22Rv1 (cell line): ENCODE data around the gene NIN.

Experiments
- ZFX ChIP-seq: fragments of 450-650 bp; IDR thresholded peaks from 2 replicates; pipeline ENCODE4 v1.6.1; 2017; ENCODE audit warnings: antibody characterized with exemption, borderline replicate concordance
- TF ChIP-seq, protein P1 (sequence below): fragments of 450-650 bp; IDR thresholded peaks from 2 replicates; pipeline ENCODE4 v1.5.1; 2017; ENCODE audit warnings: mild to moderate bottlenecking

DNA sequence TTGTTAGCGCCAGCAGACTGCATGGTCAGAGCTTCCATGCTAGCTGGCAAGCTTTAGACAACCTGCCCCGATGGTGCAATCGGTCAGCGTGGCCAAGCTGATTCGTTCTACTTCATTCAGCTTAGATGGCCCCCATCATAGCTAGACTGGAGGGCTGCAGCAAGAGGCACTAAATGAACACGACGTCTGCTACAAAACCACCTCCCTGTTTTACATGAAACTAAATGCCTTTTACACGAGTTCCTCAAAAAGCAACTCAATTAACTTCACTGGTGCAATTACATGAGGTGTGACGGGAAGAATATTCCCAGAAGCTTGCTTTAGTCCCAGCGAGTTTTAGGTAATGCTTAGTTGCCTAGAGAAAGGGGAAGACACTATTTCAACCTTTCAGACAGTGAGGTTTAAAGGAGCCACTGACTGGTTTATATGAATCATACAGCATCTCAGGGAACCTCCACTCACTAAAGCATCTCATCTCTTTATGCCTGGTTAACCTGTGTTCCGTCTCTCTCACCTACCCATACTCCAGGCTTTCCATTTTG lies 8.4 kb downstream of the NIN start:
- TF ChIP-seq, protein P1, sequence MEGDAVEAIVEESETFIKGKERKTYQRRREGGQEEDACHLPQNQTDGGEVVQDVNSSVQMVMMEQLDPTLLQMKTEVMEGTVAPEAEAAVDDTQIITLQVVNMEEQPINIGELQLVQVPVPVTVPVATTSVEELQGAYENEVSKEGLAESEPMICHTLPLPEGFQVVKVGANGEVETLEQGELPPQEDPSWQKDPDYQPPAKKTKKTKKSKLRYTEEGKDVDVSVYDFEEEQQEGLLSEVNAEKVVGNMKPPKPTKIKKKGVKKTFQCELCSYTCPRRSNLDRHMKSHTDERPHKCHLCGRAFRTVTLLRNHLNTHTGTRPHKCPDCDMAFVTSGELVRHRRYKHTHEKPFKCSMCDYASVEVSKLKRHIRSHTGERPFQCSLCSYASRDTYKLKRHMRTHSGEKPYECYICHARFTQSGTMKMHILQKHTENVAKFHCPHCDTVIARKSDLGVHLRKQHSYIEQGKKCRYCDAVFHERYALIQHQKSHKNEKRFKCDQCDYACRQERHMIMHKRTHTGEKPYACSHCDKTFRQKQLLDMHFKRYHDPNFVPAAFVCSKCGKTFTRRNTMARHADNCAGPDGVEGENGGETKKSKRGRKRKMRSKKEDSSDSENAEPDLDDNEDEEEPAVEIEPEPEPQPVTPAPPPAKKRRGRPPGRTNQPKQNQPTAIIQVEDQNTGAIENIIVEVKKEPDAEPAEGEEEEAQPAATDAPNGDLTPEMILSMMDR = no peak
- TF ChIP-seq ZFX = no peak
